ENCODE results near the gene FZD8. TPM values are rescaled to one million over a fixed set of nuclear protein-coding genes. Genes with fewer than 3 reads are reported as not detected.

Gene FZD8
- polyA plus RNA-seq, 1 donor (not counting 4 experiments of a cell fraction or from before 2014, with no cell fraction given) = 1.5 TPM

- no peak for DNase-seq (ENCODE audit: low read depth, low spot score)
- no peak for TF ChIP-seq CTCF (optimal IDR thresholded peaks at IDR 0.05 in 1 of 3, IDR thresholded peaks at IDR 0.05 in 1 of 3, conservative IDR thresholded peaks at IDR 0.05 in 1 of 3; ENCODE audit: extremely low read depth in 1 of 3, insufficient read depth in 2 of 3, low read length in 3 of 3)
- Histone ChIP-seq H4K20me1 (ENCODE audit: control insufficient read depth, extremely low read depth, insufficient read depth, low read length) (no peaks in the 10 kb centered on the region), H3K4me1 (ENCODE audit: control insufficient read depth, extremely low read depth, insufficient read depth, low read length) (peaks cover 3% of the 10 kb centered on the region), H3K79me2 (ENCODE audit: control insufficient read depth, insufficient read depth, low read length) (no peaks in the 10 kb centered on the region), H3K36me3 (ENCODE audit: control insufficient read depth in 2 of 2, extremely low read depth in 1 of 2, insufficient read depth in 2 of 2, low read length in 2 of 2) (no peaks in the 10 kb centered on the region), H3K27me3 (ENCODE audit: control insufficient read depth, extremely low read depth, insufficient read depth, low read length) (no peaks in the 10 kb centered on the region), H3K4me2 (ENCODE audit: control insufficient read depth, extremely low read depth, insufficient read depth, low read depth, low read length) (no peak overlapping the region), H3K9me3 (ENCODE audit: control insufficient read depth, low read depth, low read length) (no peaks in the 10 kb centered on the region), H3K9ac (ENCODE audit: control insufficient read depth, extremely low read depth, insufficient read depth, low read length) (no peak overlapping the region), H2AFZ (ENCODE audit: control insufficient read depth, low read length) (no peak overlapping the region), H3K27ac (ENCODE audit: control insufficient read depth, insufficient read depth, low read length) (no peak overlapping the region), H3K4me3 (ENCODE audit: control insufficient read depth in 2 of 3, extremely low read depth in 1 of 3, insufficient read depth in 2 of 3, low read depth in 1 of 3, low read length in 3 of 3) (no peak overlapping the region), H3K9me1 (ENCODE audit: control insufficient read depth, extremely low read depth, insufficient read depth, low read length) (no peaks in the 10 kb centered on the region)
- FAIRE-seq = no peak
- dilution Hi-C loops (cut with MboI; ENCODE audit: extremely low pct_ligation_motif_present, low sequenced_read_pairs) = no loop called here
Observed at GRCh38 chr10:35650894-35651293, 8.8 kb upstream of the FZD8 start.

GRCh38 chr10:35644050-35644950, 2.2 kb upstream of the FZD8 start:
- FAIRE-seq (peak; percentile 5), DNase-seq (ENCODE audit: low read depth, low spot score) (no peak)
- Histone ChIP-seq H4K20me1 (ENCODE audit: control insufficient read depth, extremely low read depth, insufficient read depth, low read length) (no peaks in the 10 kb centered on the region), H3K79me2 (ENCODE audit: control insufficient read depth, insufficient read depth, low read length) (peaks cover 3% of the 10 kb centered on the region), H3K36me3 (ENCODE audit: control insufficient read depth in 2 of 2, extremely low read depth in 1 of 2, insufficient read depth in 2 of 2, low read length in 2 of 2) (no peaks in the 10 kb centered on the region), H3K4me3 (ENCODE audit: control insufficient read depth in 2 of 3, extremely low read depth in 1 of 3, insufficient read depth in 2 of 3, low read depth in 1 of 3, low read length in 3 of 3) (peak overlapping the region in 2 of 3 experiments; percentile 65 to 78), H2AFZ (ENCODE audit: control insufficient read depth, low read length) (no peak overlapping the region), H3K9me1 (ENCODE audit: control insufficient read depth, extremely low read depth, insufficient read depth, low read length) (no peaks in the 10 kb centered on the region), H3K9me3 (ENCODE audit: control insufficient read depth, low read depth, low read length) (no peaks in the 10 kb centered on the region), H3K9ac (ENCODE audit: control insufficient read depth, extremely low read depth, insufficient read depth, low read length) (no peak overlapping the region), H3K4me1 (ENCODE audit: control insufficient read depth, extremely low read depth, insufficient read depth, low read length) (peaks cover 16% of the 10 kb centered on the region), H3K27ac (ENCODE audit: control insufficient read depth, insufficient read depth, low read length) (no peak overlapping the region), H3K4me2 (ENCODE audit: control insufficient read depth, extremely low read depth, insufficient read depth, low read depth, low read length) (peak overlapping the region; percentile 94), H3K27me3 (ENCODE audit: control insufficient read depth, extremely low read depth, insufficient read depth, low read length) (peaks cover 5% of the 10 kb centered on the region)
- dilution Hi-C loops (cut with MboI; ENCODE audit: extremely low pct_ligation_motif_present, low sequenced_read_pairs) = loop anchor here (25.0 kb wide), 1 partner anchor 1143 kb away; no protein-coding TSS in a partner anchor
- TF ChIP-seq EZH2 (IDR thresholded peaks at IDR 0.05; ENCODE audit: low read length) (no peak), CTCF (optimal IDR thresholded peaks at IDR 0.05 in 1 of 3, IDR thresholded peaks at IDR 0.05 in 1 of 3, conservative IDR thresholded peaks at IDR 0.05 in 1 of 3; ENCODE audit: extremely low read depth in 1 of 3, insufficient read depth in 2 of 3, low read length in 3 of 3) (no peak)

Measured in keratinocyte (primary cell).